H1 (cell line): ENCODE measurements around the gene MICALL1. TPM values are rescaled to one million over a fixed set of nuclear protein-coding genes. Genes with fewer than 3 reads are reported as not detected.

Experiments used
- JUN ChIP-seq: IDR thresholded peaks from 2 replicates; pipeline ENCODE4 v1.6.1; 2011; ENCODE audit warnings: low read depth, mild to moderate bottlenecking, improper control_type of control experiment, low read length
- KDM5A ChIP-seq: fragments of 200-600 bp; IDR thresholded peaks from 2 replicates; pipeline ENCODE4 v1.7.1; 2012; ENCODE audit warnings: mild to moderate bottlenecking, low read length, inconsistent platforms, mixed read lengths
- NRF1 ChIP-seq: IDR thresholded peaks from 2 replicates; pipeline ENCODE4 v1.6.1; 2011; ENCODE audit warnings: mild to moderate bottlenecking, low read depth, low read length, improper control_type of control experiment
- POLR2A ChIP-seq, 2 experiments: IDR thresholded peaks; 1 replicate in 1 of 2; 2 replicates in 1 of 2; pipeline ENCODE4 v1.6.1; 2011; ENCODE audit warnings: low read depth in 2 of 2, low read length in 2 of 2, mild to moderate bottlenecking in 2 of 2; ENCODE audit errors: control extremely low read depth in 1 of 2
- polyA plus RNA-seq, 7 experiments: library from polyadenylated mRNA; depleted of rRNA in 3 of 7; stranded (reverse) in 5 of 7; unstranded in 2 of 7; fragments of >200 nt in 5 of 7; fragments of 200-250 nt in 2 of 7; gene quantifications; 1 replicate in 5 of 7; 2 replicates in 1 of 7; 4 replicates in 1 of 7; pipeline versions ENCODE4 v1.2.1 to v1.2.3, GENCODE V29; 2011 to 2013; ENCODE audit warnings: missing spikeins in 2 of 7, mixed read lengths in 2 of 7
- total RNA-seq: library from RNA; stranded (reverse); fragmentation: NEBNext Ultra II Directional; extraction: Animal tissue kit (Norgen Biotek cat#: 25700); gene quantifications from 2 replicates; pipeline ENCODE4 v1.2.1, GENCODE V29; 2021

MICALL1 gene
- total and polyA plus RNA-seq, 2 of the 8 experiments (the other 6 are each of a cell fraction or from before 2014, with no cell fraction given): 17.7 to 32.1 TPM

GRCh38 chr22:37917874-37918548 is 11.9 kb downstream of the MICALL1 start (continued):
- TF ChIP-seq KDM5A (no peak), JUN (no peak), NRF1 (no peak), POLR2A (IDR thresholded peaks at IDR 0.05; ENCODE audit: control extremely low read depth in 1 of 2, low read depth in 2 of 2, low read length in 2 of 2) (no peak)
